NCI-H1694 treated with DMSO at 0.1 percent for 48 hours (cell line): ENCODE results near the gene RAB44.
"Not testable (repeated sequence)": the region's sequence is repeated elsewhere in the genome, so short reads cannot be mapped to it uniquely, and the experiment has no call there.

Experiments used
- DNase-seq: peaks from one replicate; lab custom pipeline; 2025; lab: John Stamatoyannopoulos, UW

RAB44 gene

DNA sequence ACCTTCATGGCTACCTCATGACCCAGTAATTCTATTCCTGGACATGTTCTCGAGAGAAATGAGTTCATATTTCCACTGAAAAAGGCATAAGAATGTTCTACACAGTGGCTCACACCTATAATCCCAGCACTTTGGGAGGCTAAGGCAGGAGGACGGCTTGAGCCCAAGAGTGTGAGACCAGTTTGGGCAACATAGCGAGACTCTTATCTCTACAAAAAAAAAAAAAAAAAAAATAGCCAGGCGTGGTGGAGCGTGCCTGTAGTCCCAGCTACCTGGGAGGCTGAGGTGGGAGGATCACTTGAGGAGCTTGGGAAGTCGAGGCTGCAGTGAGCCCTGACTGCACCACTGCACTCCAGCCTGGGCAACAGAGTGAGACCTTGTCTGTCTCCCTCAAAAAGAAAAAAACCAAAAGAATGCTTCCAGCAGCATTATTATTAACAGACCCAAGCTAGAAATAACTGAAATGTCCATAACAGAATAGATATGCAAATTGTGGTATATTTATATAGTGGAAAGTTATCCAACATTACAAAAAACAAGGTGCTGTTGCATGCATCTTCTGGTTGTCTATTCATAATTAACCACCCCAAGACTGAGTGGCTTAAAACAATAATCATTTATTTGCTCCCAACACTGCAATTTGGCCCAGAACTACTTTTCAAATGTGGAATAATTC lies 9.4 kb upstream of the RAB44 start:
- DNase-seq: no peak

DNA sequence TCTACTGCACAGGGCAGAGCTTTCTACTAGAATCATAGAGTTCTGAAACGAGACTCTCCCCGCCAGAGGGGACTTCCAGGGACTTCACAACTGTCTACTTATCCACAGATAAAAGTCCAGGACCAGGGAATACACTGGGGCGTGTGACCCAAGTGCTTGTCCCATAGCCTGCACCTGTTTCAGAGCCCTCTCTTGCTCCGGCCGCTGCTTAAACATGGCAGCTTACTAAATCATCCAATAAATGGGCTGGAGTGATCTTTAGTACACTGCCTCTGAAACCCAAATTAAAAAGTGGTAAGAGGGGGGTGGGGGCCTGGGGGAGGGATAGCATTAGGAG lies 8.9 kb upstream of the RAB44 start:
- no peak for DNase-seq

DNA sequence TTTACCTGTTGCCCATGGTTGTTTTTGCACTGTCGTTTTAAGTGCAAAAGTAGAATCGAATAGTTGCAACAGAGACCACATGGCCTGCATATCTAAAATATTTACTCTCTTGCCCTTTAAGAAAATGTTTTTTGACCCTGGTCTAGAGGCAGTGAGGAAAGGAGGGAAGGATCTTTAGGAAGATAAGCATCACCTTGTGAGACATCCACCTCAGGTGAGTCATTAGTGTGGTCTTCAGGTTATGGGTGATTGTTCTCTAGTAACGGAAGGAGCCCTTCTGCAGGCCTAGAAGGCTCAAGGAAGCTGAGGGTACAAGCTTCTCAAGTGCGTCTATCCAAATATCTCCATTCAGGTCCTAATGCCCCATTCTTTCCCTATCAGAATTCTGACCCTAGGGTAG lies 6.6 kb upstream of the RAB44 start:
- no peak for DNase-seq

DNA sequence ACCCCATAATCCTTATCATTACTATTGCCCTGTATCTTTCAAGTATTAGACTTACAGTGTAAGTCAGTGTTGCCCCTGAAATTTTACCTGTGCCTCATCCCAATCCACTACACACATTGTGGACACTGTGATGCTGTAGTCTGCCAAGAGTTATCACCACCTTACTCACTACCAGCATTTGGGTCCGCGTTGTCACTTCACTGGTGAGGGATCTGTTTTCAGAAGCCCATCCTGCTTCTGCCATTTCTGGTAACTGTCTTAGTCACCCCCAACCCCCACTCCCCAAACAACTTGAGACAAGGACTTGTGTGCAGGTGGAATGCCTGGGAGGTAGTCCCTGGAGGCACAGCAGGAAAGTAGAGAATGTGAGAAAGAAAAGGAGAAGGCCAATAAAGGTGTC lies 6.0 kb upstream of the RAB44 start:
- no peak for DNase-seq

DNA sequence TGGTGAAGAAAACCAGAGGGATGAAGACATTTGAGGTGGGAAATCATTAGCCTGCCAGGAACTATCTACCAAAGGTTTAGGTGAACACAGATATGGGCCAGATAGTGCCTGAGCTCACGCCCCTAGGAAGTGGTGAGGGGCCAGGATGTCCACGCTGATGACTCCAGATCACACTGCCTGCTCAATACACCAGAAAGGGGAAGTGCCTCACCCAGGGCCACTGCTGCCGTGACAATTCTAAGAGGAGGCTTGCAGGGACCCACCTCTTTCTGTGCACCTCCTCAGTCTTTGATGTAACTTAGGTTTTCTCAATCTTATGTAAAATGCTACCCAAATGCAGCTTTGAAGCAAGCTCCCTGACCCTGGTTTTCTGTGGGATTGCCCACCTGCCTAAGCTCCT lies 5.4 kb upstream of the RAB44 start:
- no peak for DNase-seq

DNA sequence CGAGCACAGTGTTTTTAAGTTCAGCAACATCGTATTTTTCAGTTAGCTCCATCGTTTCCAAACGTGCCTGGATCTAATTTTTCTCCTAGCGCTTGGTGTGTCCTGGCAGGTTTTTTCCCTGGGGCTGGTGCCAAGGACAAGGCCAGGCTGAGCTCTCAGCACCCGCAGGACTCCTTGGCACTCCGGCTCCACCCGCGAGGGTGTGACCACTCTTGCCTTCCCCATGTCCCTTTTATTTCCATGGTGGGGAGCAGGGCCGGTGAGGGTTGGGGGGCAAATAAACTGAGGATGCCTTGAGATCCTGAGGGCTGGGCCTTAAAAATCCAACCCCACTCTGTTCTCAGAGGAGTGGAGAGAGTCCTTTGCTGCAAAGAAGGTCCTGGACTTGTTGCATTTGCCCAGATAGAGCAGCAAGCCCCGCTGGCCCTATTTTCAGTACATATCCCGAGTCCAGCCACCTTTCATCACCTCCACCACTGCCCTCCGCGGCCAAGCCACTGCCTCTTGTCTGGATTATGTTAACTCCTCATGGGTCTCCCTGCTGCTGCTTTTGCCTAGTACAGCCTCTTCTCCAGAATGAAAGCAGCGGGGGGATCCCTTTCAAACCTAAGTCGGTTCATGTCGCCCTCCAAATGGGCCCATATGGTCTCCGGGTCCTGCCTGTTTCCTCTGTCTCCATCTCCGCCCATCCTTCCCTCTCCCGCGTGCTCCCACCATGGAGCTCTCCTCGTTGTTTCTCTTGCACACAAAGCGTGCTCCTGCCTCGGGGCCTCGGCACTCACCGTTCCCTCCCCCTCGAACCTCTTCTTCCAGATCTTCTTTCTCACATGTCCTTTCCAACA lies 4.5 kb upstream of the RAB44 start:
- DNase-seq: no peak

DNA sequence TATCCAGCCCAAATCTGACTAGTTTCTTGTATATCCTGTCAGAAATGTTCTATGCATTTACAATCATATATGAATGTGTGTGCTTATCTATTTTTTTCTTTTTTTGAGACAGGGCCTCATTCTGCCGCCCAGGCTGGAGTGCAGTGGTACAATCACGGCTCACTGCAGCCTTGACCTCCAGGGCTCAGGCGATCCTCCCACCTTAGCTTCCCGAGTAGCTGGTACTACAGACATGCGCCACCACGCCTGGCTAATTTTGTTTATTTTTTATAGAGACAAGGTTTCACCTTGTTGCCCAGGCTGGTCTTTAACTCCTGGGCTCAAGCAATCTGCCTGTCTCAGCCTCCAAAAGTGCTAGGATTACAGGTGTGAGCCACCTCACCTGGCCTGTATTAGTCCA lies 3.0 kb upstream of the RAB44 start:
- no peak for DNase-seq

DNA sequence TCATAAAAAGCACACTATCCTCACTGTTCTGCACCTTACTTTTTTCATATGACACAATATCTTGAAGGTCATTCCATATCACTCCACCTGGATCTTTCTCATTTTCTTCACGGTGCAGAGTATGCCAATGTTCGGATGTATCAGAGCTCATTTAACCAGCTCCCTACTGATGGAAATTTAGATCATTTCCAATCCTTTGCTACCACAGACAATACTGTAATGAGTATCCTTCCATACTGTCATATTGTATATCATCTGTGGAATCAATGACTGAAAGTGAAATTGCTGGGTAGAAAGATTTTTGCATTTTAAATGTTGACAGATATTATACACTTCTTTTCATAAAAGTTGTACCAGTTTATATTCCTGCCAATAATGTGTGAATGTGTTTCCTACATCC lies 2.2 kb upstream of the RAB44 start:
- no peak for DNase-seq

DNA sequence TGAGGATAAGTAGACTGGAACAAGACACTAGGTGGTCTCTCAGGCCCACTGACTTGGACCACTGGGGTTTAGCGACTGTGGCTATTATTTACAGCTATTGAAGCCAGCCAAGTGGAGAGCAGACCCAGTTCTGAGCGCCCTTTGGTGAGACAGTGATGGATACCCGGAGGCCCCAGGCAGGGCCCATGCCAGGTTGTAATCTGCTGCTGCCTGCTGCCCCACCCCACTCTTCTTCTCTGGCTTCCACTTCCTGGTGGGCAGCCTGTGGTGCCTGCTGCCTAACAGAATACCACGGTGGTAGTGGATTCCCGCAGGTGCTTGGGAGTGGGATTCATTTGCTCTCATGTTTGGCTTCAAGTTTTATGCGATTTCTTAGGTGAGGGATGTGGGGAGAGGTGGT lies 570 bp downstream of the RAB44 start:
- no peak for DNase-seq

DNA sequence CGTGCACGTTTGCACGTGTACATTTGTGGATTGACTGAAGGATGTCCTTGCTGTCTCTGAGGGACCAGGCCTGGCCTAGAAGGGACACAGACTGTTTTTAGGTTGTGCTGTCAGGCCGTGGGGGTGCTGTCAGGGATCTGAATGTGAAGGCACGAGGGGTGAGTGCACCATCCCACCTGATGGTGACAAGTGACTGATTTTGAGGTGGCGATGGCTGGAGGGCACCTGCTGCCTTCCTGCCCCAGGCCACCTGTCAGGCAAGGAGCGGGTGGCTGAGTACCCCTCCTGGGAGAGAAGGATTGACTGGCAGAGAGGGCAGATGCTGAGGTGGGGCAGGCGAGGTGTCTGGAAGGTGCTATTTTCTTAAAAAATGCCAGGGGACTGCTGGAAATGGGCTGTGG lies 1.2 kb downstream of the RAB44 start:
- no peak for DNase-seq

DNA sequence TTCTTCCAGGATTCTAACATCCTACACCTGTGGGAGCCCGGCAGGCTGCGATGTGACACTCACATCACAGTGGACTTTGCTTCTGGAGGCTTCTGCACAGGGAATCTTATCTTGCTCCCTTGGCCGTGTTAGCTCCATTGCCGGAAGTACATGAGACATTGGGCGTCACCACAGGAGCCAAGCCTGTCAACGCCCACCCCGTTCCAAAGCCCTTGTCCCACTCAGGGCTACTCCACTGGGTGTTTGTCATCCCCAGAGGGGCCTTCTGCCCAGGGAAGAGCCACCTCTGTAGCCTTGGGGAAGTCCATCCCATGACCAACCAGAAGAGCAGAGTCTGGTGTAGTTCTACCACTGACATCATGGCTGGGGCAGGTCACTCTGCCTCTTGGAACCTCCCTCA lies 1.7 kb downstream of the RAB44 start:
- no peak for DNase-seq

DNA sequence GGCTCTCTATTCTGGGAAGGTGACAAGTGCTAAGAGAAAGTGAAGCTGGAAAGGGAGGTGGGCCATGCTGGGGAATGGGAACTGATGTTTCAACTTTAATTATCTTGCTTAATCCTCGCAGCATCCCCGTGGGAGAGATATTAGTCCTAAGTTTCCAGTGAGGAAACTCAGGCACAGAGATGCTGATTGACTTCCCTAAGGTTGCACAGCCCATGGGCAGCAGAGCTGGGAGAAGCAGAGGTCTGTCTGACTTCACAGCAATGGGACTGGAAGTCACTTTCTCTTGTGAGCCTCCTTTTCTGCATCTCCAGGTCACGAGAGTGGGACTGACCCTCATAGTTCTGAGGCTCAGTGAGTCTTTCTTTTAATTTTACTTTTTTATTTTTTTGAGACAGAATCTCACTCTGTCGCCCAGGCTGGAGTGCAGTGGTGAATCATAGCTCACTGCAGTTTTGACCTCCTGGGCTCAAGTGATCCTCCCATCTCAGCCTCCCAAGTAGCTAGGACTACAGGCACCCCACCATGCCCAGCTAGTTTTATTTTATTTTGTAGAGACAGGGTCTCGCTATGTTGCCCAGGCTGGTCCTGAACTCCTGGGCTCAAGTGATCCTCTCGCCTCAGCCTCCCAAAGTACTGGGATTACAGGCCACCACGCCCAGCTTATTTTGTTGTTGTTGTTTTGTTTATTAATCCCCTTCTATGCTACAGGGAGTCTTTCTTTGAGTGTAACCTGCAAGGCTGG lies 2.6 kb downstream of the RAB44 start:
- no peak for DNase-seq

DNA sequence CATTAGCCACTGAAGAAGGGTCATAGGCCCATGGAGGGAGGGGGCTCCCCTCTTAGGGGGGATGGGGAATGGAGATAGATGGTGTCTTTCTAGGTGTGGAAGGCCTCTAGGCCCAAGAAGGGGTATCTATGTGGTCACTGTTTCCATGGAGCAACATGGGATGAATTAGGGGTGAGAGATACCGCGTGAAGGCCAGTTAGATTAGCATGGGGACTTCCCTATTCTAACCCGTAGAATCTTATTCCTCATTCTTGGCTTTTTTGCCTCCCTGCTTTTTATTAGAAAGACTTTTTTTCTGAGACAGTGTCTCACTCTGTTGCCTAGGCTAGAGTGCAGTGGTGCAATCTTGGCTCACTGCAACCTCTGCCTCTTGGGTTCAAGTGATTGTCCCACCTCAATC lies 3.2 kb downstream of the RAB44 start:
- no peak for DNase-seq

DNA sequence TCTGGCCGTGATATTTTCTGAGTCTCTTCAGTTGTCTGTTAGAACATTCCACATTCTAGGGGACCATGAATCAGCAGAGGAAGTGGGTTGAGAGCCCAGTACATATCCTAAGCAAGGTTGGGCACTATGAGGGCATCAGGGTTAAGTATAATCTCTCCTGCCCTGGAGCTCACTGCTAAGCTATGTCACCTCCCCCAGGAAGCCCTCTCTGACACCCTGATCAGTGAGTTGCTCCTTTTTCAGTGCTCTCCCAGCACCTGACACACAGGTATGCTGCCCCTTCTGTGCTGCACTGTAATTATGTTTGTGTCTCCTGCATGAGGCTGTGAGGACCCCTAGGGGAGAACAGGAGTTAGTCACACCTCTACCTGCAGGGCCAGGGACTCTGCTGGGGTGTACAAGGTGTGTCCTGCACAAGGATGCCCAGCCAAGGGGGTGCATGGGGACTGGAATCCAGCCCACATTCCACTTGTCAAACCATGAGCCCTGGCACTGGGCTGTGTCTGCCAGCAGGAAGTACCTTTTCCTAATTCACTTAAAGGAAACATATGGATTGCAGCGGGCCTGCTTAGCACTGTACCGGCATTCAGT lies 3.9 kb downstream of the RAB44 start:
- no peak for DNase-seq

DNA sequence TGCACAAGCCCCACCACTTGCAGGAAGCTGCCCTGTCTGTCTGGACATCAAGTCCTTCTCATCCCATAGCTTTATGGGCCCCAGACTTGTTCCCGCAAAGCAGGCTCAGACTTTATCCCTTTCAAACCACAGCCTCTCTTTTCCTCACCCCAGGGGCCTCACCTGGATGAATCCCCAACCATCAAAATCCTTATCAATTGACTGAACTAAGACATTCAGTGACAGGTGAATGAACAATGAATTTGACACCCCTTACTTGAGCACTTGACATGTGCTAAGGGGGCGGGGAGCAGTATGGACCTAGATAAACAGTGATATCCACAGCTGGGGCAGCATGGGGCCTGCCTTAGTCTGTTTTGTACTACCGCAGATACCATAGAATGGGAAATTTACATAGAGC lies 5.0 kb downstream of the RAB44 start:
- no peak for DNase-seq

DNA sequence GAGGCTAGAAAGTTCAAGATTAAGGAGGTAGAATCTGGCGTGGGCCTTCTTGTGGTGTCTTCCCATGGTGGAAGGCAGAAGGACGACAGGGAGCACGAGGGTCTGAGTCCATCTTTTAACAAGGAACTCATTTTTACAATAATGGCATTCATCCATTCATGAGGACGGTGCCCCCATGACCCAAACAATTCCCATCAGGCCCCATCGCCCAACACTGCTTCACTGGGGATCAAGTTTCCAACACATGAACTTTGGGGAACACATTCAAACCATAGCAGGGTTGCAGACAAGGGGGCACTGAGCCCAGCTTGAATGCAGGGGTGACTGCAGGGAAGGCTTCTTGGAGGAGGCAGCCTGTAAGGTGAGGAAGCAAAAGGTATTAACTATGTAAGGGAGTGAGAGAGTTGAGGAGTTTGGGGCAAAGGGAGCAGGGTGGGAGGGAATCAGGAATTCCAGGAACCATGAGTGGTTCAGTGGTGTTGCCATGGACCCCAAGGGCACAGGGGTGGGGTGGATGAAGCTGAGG lies 5.5 kb downstream of the RAB44 start:
- DNase-seq: no peak

DNA sequence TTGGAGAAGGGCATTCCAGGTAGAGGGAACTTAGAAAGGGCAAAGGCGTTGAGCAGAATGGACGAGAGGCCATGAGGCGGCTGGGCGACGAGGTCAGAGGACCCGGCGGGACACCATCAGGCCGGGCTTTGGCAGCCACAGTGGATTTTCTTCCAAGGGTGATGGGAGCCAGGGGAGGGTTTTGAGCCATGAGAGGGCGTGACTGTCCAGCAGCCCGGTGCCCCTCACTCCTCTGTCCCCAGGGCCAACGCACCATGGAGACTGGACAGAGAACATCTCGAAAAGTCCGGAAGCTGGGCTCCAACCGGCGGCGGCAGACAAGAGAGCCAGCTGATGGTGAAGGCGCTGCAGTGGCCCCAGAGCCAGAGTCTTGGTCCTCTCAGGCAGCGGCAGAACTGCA lies 6.4 kb downstream of the RAB44 start:
- DNase-seq: no peak

DNA sequence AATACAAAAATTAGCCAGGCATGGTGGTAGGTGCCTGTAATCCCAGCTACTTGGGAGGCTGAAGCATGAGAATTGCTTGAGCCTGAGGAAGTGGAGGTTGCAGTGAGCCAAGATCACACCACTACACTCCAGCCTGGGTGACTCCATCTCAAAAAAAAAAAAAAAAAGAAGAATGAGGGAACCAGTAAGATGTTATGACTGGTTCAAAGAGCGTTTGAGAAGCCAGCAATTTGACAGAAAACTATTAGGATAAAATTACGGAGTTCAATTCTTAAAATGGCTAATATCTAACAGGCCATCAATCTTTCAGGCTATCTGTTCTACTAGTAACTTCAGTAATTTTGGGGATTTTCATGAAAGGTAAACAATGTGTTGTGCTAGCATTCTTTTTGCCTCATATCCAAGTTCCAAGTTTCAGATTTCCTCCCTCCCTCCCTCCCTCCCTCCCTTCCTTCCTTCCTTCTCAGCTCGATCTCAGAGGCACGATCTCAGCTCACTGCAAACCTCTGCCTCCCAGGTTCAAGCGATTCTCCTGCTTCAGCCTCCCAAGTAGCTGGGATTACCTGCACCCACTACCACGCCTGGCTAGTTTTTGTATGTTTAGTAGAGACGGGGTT lies 7.4 kb downstream of the RAB44 start:
- DNase-seq: not testable (repeated sequence)

DNA sequence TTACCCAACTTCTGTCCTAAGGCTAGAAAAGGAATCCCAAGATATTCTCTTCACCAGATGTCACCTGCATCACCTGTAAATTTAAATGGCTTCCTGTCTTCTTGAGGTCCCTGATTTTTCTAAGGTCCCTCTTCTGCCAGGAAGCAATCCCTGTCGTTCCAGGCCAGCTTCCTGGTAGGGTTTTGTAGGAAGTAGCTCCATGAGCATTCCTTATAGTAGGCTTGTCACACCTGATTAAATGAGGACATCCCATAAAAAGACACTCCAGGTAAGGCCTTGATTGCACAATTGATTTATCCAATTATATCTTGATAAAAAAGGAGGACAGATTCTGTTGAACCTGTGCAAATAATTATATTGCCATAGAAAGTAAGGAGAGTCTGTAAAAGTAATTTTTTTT lies 8.7 kb downstream of the RAB44 start:
- no peak for DNase-seq

DNA sequence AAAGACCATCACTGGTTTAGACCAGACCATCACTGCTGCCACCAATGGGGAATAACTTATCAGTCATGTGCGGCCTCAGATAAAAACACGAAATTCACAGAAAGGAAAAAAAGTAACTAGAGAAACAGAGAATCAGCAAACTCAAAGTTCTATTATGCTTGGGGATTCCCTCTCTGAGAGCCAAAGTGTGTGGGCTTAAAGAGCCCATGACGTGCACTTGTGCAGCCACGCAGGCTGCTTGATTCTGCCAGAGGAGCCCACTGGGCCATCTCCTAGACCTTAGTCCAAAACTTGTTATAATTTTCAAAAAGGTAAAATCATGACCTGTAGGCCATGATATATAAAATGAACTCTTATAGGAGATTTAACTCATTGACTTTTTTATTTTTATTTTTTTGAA lies 15.2 kb downstream of the RAB44 start:
- no peak for DNase-seq

DNA sequence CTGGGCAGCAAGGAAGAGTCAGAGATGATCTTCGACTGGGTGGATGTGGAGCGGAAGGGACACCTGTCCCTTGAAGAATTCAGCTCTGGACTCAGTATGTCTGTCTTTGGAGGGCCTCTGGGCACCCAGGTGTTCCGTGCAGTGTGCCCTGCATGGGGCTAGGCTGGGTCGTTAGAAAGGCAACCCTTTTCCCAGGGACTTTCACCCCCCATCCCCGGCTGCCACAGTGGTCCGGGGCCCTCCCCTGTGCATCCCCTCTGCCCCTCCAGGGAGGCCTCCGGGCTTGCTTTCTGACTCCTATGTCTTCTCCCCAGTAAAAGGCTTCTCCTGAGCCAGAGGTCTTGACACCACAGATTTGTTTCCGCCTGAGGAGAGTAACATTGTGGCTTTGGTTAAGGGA lies 16.2 kb downstream of the RAB44 start:
- no peak for DNase-seq

DNA sequence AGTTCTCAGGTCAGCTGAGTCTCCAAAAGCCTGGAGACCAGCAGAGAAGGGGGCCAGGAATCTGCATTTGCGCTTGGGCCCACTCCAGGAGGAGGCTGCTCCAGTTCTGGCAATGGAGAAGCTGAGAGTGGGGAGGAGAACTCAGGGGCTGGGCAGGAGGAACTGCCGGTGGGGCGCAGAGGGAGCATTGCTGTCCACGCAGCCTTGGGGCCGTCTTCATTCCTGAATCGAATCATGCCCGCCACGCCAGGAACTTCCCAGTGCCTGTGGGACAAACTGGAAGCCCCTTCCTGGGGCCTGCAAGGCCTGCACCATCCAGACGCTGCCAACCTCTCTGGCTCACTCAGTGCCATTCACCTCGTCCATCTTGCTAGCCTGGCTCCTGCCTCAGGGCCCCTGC lies 16.9 kb downstream of the RAB44 start:
- DNase-seq: no peak
